ENCODE data around the gene NELL1.

DNA sequence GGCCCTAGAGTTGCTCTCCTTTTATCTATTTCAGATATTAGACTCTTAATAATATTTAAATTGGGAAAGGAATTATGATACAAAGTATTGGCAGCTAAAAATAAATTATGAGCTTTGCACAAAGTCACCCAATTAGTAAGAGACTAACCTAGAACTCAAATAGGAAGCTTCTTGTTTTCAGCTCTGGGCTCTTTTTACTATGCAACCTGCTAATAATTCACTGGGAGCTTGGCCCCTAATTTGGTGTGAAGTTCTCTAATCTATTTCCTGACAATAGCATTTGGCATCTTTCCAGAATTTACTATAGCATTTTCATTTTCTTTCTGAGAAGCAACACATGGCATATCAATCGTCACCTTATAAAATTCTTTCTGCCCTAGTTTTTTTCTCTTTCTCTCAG, 795.8 kb downstream of the NELL1 start:
- TF ChIP-seq, protein P1, sequence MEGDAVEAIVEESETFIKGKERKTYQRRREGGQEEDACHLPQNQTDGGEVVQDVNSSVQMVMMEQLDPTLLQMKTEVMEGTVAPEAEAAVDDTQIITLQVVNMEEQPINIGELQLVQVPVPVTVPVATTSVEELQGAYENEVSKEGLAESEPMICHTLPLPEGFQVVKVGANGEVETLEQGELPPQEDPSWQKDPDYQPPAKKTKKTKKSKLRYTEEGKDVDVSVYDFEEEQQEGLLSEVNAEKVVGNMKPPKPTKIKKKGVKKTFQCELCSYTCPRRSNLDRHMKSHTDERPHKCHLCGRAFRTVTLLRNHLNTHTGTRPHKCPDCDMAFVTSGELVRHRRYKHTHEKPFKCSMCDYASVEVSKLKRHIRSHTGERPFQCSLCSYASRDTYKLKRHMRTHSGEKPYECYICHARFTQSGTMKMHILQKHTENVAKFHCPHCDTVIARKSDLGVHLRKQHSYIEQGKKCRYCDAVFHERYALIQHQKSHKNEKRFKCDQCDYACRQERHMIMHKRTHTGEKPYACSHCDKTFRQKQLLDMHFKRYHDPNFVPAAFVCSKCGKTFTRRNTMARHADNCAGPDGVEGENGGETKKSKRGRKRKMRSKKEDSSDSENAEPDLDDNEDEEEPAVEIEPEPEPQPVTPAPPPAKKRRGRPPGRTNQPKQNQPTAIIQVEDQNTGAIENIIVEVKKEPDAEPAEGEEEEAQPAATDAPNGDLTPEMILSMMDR (IDR thresholded peaks at IDR 0.05; ENCODE audit: low read depth, low read length, poor library complexity, severe bottlenecking), result no peak
- TF ChIP-seq EZH2phosphoT487 (IDR thresholded peaks at IDR 0.05; ENCODE audit: borderline replicate concordance, low read length), result no peak
